Peyer's patch (tissue), 4 donors: Measurements from ENCODE around the gene ITGB6. TPM values are rescaled to one million over a fixed set of nuclear protein-coding genes. Genes with fewer than 3 reads are reported as not detected.
"Not testable (repeated sequence)": the region's sequence is repeated elsewhere in the genome, so short reads cannot be mapped to it uniquely, and the experiment has no call there.

Experiments
- DNase-seq, 3 donors: peaks; one replicate each; pipeline ENCODE4 v3.0.0-alpha.2; 2017 to 2019
- H3K27ac ChIP-seq, 4 donors: fragments of 200-600 bp; sonication (generic); one replicate each; pipeline ENCODE4 v1.5.1; 2016 to 2019
- H3K27me3 ChIP-seq, 2 donors: fragments of 200-600 bp; sonication (generic); one replicate each; pipeline ENCODE4 v1.5.1; 2019
- H3K36me3 ChIP-seq, 3 donors: fragments of 200-600 bp; sonication (generic); one replicate each; pipeline ENCODE4 v1.5.1; 2016 to 2019
- H3K4me1 ChIP-seq, 4 donors: fragments of 200-600 bp; sonication (generic); one replicate each; pipeline ENCODE4 v1.5.1; 2016 to 2019
- H3K4me3 ChIP-seq, 4 donors: fragments of 200-600 bp; sonication (generic); 1 replicate in 3 of 4; 2 replicates in 1 of 4; pipeline ENCODE4 v1.5.1; 2016 to 2019; ENCODE audit warnings: mild to moderate bottlenecking in 1 of 4
- H3K9me3 ChIP-seq, 4 donors: fragments of 200-600 bp; sonication (generic); one replicate each; pipeline ENCODE4 v1.5.1; 2016 to 2019; ENCODE audit warnings: mild to moderate bottlenecking in 1 of 4
- POLR2A ChIP-seq, 2 donors: fragments of 450-650 bp; IDR thresholded peaks; one replicate each; pipeline ENCODE4 v1.5.1; 2017; ENCODE audit warnings: antibody characterized with exemption in 2 of 2, mild to moderate bottlenecking in 2 of 2, moderate library complexity in 2 of 2
- total RNA-seq, 4 donors: library from RNA; depleted of rRNA; stranded (reverse); fragments of >200 nt; gene quantifications; one replicate each; pipeline ENCODE4 v1.1.0, GENCODE V29; 2016
- TF ChIP-seq, protein P1 (sequence below), 6 experiments: fragments of 450-650 bp in 4 of 6; fragments of 200-600 bp in 2 of 6; sonication (generic) in 1 of 6; IDR thresholded peaks; one replicate each; pipeline ENCODE4 v1.5.1; 2017 to 2019; ENCODE audit warnings: antibody characterized with exemption in 6 of 6, mild to moderate bottlenecking in 3 of 6, moderate library complexity in 1 of 6

ITGB6 gene
- total RNA-seq, 4 donors from 2014 or later = 9.9 to 21.5 (median 15.3) TPM

DNA sequence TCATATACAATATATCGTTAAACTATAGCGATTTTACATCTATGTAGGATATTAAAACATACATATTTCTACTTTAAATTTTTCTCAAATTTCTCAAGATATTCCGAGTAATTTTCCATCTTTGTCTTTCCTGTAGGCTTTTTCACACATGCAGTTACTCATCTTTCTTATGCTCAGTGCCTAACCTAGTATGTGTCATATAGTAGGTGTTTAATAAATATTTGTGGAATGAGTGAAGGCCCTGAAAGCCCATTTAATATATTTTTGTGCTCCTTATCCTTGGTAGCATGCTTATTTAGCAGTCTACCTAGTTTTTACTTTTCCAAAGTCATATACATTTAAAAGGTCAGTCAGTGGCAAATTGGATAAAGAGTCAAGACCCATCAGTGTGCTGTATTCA is 67.3 kb downstream of the ITGB6 start:
- no peaks in the 10 kb centered on the region for H3K4me1 ChIP-seq
- H3K27me3 ChIP-seq = no peaks in the 10 kb centered on the region
- no peak overlapping the region for H3K27ac ChIP-seq
- DNase-seq = no peak
- H3K9me3 ChIP-seq = no peaks in the 10 kb centered on the region
- peaks cover 0 to 7% (median 0%) of the 10 kb centered on the region in 3 donors for H3K36me3 ChIP-seq
- TF ChIP-seq, protein P1, sequence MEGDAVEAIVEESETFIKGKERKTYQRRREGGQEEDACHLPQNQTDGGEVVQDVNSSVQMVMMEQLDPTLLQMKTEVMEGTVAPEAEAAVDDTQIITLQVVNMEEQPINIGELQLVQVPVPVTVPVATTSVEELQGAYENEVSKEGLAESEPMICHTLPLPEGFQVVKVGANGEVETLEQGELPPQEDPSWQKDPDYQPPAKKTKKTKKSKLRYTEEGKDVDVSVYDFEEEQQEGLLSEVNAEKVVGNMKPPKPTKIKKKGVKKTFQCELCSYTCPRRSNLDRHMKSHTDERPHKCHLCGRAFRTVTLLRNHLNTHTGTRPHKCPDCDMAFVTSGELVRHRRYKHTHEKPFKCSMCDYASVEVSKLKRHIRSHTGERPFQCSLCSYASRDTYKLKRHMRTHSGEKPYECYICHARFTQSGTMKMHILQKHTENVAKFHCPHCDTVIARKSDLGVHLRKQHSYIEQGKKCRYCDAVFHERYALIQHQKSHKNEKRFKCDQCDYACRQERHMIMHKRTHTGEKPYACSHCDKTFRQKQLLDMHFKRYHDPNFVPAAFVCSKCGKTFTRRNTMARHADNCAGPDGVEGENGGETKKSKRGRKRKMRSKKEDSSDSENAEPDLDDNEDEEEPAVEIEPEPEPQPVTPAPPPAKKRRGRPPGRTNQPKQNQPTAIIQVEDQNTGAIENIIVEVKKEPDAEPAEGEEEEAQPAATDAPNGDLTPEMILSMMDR (IDR thresholded peaks at IDR 0.05) = no peak
- TF ChIP-seq POLR2A (IDR thresholded peaks at IDR 0.05) = no peak
- no peak overlapping the region for H3K4me3 ChIP-seq

DNA sequence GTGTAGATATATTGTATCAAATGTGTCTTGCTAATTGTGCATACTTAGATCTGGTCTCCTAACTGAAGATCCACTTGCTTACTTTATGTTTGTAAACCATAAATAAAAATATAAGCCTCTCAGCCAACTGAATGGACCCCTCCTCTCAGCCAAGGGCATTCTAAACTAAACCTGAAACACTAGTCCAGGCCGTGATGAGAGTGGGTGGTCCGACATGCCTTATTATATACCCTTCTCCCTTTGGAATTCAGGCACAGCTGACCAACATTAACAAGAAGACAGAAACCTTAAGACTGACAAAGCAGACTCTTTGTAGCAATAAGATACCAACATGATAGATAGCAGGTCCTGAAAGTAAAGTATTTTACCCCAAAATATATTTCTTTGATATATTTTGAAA is 73.3 kb downstream of the ITGB6 start:
- no peak overlapping the region for H3K27ac ChIP-seq
- H3K27me3 ChIP-seq = no peaks in the 10 kb centered on the region
- H3K9me3 ChIP-seq = no peaks in the 10 kb centered on the region
- DNase-seq = no peak
- no peak overlapping the region for H3K4me3 ChIP-seq
- TF ChIP-seq POLR2A (IDR thresholded peaks at IDR 0.05) = no peak
- TF ChIP-seq, protein P1 (IDR thresholded peaks at IDR 0.05) = no peak
- H3K4me1 ChIP-seq = no peaks in the 10 kb centered on the region
- peaks cover 0 to 5% (median 0%) of the 10 kb centered on the region in 3 donors for H3K36me3 ChIP-seq

GRCh38 chr2:160126315-160126714 is 73.8 kb downstream of the ITGB6 start:
- DNase-seq = no peak
- no peaks in the 10 kb centered on the region for H3K27me3 ChIP-seq
- H3K9me3 ChIP-seq = no peaks in the 10 kb centered on the region
- no peaks in the 10 kb centered on the region for H3K4me1 ChIP-seq
- no peak overlapping the region for H3K27ac ChIP-seq
- no peak for TF ChIP-seq POLR2A (IDR thresholded peaks at IDR 0.05)
- TF ChIP-seq, protein P1 (IDR thresholded peaks at IDR 0.05) = no peak
- peaks cover 0 to 5% (median 0%) of the 10 kb centered on the region in 3 donors for H3K36me3 ChIP-seq
- H3K4me3 ChIP-seq = no peak overlapping the region

DNA sequence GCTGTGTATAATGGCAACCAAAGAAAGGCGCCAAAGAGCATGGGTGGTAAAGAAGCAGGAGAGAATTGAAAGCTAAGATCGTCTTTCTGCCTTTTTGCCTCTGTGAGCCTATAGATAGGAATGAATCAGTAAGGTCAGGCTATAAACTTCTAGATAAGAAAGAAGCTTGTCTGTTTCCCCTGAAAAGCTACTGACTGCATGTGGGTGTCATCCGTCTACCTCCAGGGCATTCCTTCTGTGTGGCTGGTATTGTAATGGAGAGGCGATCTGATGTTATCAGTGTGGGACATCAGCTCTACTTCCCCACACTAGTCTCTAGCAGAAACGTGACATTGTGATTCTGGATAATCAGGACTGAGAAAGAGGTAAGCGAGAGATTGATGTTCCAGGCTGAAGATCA is 74.2 kb downstream of the ITGB6 start:
- no peaks in the 10 kb centered on the region for H3K27me3 ChIP-seq
- peaks cover 0 to 5% (median 0%) of the 10 kb centered on the region in 3 donors for H3K36me3 ChIP-seq
- TF ChIP-seq, protein P1 (IDR thresholded peaks at IDR 0.05) = no peak
- no peak for TF ChIP-seq POLR2A (IDR thresholded peaks at IDR 0.05)
- H3K4me3 ChIP-seq = no peak overlapping the region
- no peaks in the 10 kb centered on the region for H3K4me1 ChIP-seq
- DNase-seq = no peak
- no peaks in the 10 kb centered on the region for H3K9me3 ChIP-seq
- H3K27ac ChIP-seq = no peak overlapping the region

- no peaks in the 10 kb centered on the region for H3K9me3 ChIP-seq
- no peak overlapping the region for H3K27ac ChIP-seq
- H3K4me3 ChIP-seq = no peak overlapping the region
- no peaks in the 10 kb centered on the region for H3K4me1 ChIP-seq
- no peaks in the 10 kb centered on the region for H3K27me3 ChIP-seq
- H3K36me3 ChIP-seq = peaks cover 0 to 5% (median 0%) of the 10 kb centered on the region in 3 donors
- TF ChIP-seq, protein P1 (IDR thresholded peaks at IDR 0.05) = no peak
- no peak for TF ChIP-seq POLR2A (IDR thresholded peaks at IDR 0.05)
- DNase-seq = no peak
Observed at GRCh38 chr2:160125366-160125765, 74.7 kb downstream of the ITGB6 start.

- no peak for DNase-seq
- H3K9me3 ChIP-seq = no peaks in the 10 kb centered on the region
- no peak for TF ChIP-seq POLR2A (IDR thresholded peaks at IDR 0.05)
- TF ChIP-seq, protein P1 (IDR thresholded peaks at IDR 0.05) = no peak
- no peaks in the 10 kb centered on the region for H3K27me3 ChIP-seq
- no peaks in the 10 kb centered on the region for H3K4me1 ChIP-seq
- peaks cover 0 to 5% (median 0%) of the 10 kb centered on the region in 3 donors for H3K36me3 ChIP-seq
- no peak overlapping the region for H3K4me3 ChIP-seq
- no peak overlapping the region for H3K27ac ChIP-seq
Observed at GRCh38 chr2:160124571-160124970, 75.5 kb downstream of the ITGB6 start.

- not testable (repeated sequence) for H3K4me3 ChIP-seq, H3K27me3 ChIP-seq, H3K27ac ChIP-seq, H3K36me3 ChIP-seq, H3K9me3 ChIP-seq, DNase-seq, H3K4me1 ChIP-seq
Observed at GRCh38 chr2:160114721-160115120, 85.4 kb downstream of the ITGB6 start.
